Activated naive CD4-positive, alpha-beta T cell treated with anti-CD3 and anti-CD28 coated beads, Interleukin-2, amount 10 ng/mL, durations not matched to agents 7 days and 5 days (primary cell): ENCODE measurements around the gene MYH7B.

Experiments
- CTCF ChIA-PET: fragments of 350-600 bp; sonication (Branson Sonifier 250); formaldehyde crosslinking; loops from one replicate; lab custom pipeline; 2021; ENCODE audit warnings: antibody characterized with exemption; lab: Charles Lee
- DNase-seq: peaks from one replicate; pipeline ENCODE4 v3.0.0-alpha.2; 2020
- H3K27ac Mint-ChIP-seq: one replicate; pipeline ENCODE4 v1.8.0; 2021; ENCODE audit warnings: mild to moderate bottlenecking, moderate library complexity, mixed read lengths
- H3K27me3 Mint-ChIP-seq: one replicate; pipeline ENCODE4 v1.8.0; 2021; ENCODE audit warnings: mild to moderate bottlenecking, mixed read lengths
- H3K36me3 Mint-ChIP-seq: one replicate; pipeline ENCODE4 v1.8.0; 2021; ENCODE audit warnings: mixed read lengths
- H3K4me1 Mint-ChIP-seq: one replicate; pipeline ENCODE4 v1.8.0; 2021; ENCODE audit warnings: mixed read lengths
- H3K4me3 Mint-ChIP-seq: one replicate; pipeline ENCODE4 v1.8.0; 2021; ENCODE audit warnings: mild to moderate bottlenecking, moderate library complexity, mixed read lengths
- H3K9me3 Mint-ChIP-seq: one replicate; pipeline ENCODE4 v1.8.0; 2021; ENCODE audit warnings: mixed read lengths

Gene MYH7B

DNA sequence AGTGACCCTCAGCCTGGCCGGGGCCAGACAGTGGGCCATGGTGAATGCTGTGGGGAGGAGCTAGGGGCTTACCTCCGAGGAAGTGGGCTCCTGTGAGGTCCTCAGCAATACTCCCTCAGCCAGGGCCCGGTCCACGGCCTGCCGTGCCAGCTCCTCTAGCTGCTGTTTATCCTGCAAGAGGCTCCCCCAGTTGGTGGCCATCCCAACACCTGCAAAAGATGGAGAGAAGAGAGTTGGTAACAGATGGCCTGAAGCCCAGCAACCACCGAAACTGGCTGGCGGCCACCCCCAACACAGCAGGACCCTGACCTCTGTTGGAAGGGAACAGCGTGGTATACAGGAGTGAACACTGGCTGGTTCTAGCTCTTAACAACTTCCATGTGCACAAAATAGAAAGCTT, 4.0 kb upstream of the MYH7B start:
- Mint-ChIP-seq H3K27ac (no peak overlapping the region), H3K36me3 (peaks cover 25% of the 10 kb centered on the region), H3K27me3 (peaks cover 4% of the 10 kb centered on the region), H3K4me1 (peaks cover 33% of the 10 kb centered on the region), H3K4me3 (no peak overlapping the region), H3K9me3 (no peaks in the 10 kb centered on the region)
- no peak for DNase-seq
- CTCF ChIA-PET: interaction anchor here (1.3 to 2.6 kb wide), 2 partner anchors 77 to 79 kb away, joined by 3 to 13 read pairs; partner anchors contain the start of gene GGT7

DNA sequence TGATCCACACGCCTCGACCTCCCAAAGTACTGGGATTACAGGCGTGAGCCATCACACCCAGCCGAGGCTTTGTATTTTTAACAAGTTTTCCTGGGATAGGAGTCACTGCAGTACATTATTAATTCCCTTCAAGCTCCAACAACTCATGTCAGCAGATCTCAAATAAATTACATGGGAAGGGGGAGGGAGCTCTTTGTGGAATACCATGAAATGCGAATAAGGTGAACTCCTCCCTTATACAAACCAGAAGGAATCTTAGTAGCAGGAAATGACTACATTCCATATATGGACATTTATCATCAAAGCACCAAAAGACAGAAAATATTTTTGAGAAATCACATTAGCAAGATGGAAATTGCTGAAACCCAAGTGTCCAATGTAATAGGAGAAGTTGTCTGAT, 3.0 kb upstream of the MYH7B start:
- Mint-ChIP-seq H3K36me3 (peaks cover 25% of the 10 kb centered on the region), H3K27me3 (peaks cover 4% of the 10 kb centered on the region), H3K27ac (no peak overlapping the region), H3K9me3 (no peaks in the 10 kb centered on the region), H3K4me1 (peaks cover 33% of the 10 kb centered on the region), H3K4me3 (no peak overlapping the region)
- no peak for DNase-seq
- CTCF ChIA-PET: interaction anchor here (1.3 to 2.6 kb wide), 2 partner anchors 78 to 80 kb away, joined by 3 to 13 read pairs; partner anchors contain the start of gene GGT7

DNA sequence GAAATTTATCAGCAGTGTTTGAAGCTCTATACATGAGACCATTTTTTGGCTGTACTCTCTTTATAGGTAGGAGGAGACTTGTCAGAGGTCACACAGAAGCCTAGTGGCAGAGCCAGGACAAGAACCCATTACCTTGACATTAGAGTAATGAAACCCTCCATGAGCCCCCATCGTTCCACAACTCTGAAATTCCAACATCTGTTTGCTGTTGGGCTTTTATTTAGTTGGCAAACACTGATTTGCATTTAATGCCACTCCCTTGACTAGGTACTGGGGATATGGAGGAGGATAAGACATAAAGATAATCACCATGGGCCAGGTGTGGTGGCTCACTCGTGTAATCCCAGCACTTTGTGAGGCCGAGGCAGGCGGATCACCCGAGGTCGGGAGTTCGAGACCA, 1.7 kb upstream of the MYH7B start:
- no peaks in the 10 kb centered on the region for H3K9me3 Mint-ChIP-seq
- peak overlapping the region; percentile 16 for H3K4me3 Mint-ChIP-seq
- peaks cover 4% of the 10 kb centered on the region for H3K27me3 Mint-ChIP-seq
- DNase-seq: no peak
- CTCF ChIA-PET: interaction anchor here (7.7 kb wide), 1 partner anchor 79 kb away, joined by 134 read pairs; the partner anchor contains the start of genes ACSS2 and GGT7
- H3K36me3 Mint-ChIP-seq: peaks cover 24% of the 10 kb centered on the region
- no peak overlapping the region for H3K27ac Mint-ChIP-seq
- peaks cover 33% of the 10 kb centered on the region for H3K4me1 Mint-ChIP-seq

DNA sequence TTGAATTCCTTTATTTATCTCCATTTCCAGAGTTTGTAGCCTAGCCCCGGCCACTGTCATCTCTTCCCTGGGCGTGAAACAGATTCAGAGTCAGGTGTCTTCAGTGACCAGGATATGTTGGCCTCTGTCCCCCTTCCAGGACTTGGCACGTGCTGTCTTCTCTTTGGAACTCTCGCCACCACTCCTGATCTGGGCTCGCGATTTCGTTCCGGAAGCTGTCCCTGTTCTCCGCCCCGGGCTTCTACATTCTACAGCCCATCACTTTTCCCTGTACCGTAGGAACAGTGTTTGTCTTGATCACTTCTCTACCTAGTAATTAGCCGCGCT, 801 bp upstream of the MYH7B start:
- DNase-seq: no peak
- peak overlapping the region; percentile 94 for H3K4me3 Mint-ChIP-seq
- CTCF ChIA-PET: interaction anchor here (1.5 to 7.7 kb wide), 3 partner anchors 65 to 313 kb away, joined by 3 to 134 read pairs (median 3); partner anchors contain the start of genes ACSS2 and GGT7
- peaks cover 15% of the 10 kb centered on the region for H3K36me3 Mint-ChIP-seq
- H3K27me3 Mint-ChIP-seq: peaks cover 4% of the 10 kb centered on the region
- peaks cover 33% of the 10 kb centered on the region for H3K4me1 Mint-ChIP-seq
- H3K9me3 Mint-ChIP-seq: no peaks in the 10 kb centered on the region
- H3K27ac Mint-ChIP-seq: peak overlapping the region; percentile 90

DNA sequence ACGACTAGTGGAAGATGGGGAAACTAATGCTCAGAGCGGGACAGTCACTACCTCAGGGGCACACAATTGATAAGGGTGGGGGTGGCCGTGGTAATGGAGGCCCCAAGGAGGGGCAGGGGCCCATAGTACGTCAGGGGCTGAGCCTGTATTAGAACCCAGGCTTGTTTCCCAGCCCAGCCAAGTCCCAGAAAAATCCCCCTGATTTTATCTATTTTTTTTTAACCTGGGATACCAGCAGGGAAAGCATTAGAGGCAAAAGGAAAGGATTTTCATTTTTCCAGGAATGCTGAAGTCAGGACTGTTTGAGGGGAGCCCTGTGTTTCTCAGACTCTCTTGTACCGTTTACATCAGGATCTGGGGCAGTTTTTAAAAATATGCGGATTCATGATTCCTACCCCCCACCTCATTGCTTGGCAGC, 382 bp downstream of the MYH7B start:
- H3K9me3 Mint-ChIP-seq: no peaks in the 10 kb centered on the region
- H3K36me3 Mint-ChIP-seq: peaks cover 10% of the 10 kb centered on the region
- H3K4me1 Mint-ChIP-seq: peaks cover 37% of the 10 kb centered on the region
- peaks cover 8% of the 10 kb centered on the region for H3K27me3 Mint-ChIP-seq
- no peak for DNase-seq
- H3K27ac Mint-ChIP-seq: peak overlapping the region; percentile 90
- CTCF ChIA-PET: interaction anchor here (0.6 to 7.7 kb wide), 9 partner anchors 66 to 312 kb away, joined by 3 to 134 read pairs (median 3); partner anchors contain the start of genes ACSS2 and GGT7
- H3K4me3 Mint-ChIP-seq: peak overlapping the region; percentile 94

DNA sequence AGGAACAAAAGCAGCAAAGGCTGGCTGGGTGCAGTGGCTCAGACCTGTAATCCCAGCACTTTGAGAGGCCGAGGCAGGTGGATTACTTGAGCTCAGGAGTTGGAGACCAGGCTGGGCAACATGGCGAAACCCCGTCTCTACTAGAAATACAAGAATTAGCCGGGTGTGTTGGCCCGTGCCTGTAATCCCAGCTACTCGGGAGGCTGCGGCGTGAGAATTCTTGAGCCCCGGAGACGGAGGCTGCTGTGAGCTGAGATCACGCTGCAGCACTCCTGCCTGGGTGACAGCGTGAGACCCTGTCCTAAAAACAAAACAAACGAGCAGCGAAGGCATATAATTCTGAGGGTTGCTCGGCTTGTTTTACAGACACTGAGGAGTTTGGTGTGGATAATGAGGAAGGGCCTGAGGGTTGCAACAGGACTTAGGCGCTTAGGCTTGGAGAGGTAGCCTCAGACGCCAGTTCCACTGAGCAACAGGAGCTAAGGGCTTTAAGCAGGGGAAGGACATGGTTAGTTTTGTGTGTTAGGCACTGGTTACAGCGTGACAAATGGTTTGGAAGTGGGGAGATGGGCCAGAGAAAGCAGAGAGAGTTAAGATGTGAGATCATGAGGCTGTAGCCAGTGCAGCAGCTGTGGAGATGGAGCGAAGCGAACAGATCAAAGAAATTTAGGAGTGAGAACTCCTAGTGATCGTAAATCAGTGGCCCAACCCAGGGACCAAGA, 1.2 kb downstream of the MYH7B start:
- DNase-seq: no peak
- no peaks in the 10 kb centered on the region for H3K9me3 Mint-ChIP-seq
- H3K4me3 Mint-ChIP-seq: no peak overlapping the region
- peaks cover 10% of the 10 kb centered on the region for H3K36me3 Mint-ChIP-seq
- no peak overlapping the region for H3K27ac Mint-ChIP-seq
- peaks cover 8% of the 10 kb centered on the region for H3K27me3 Mint-ChIP-seq
- CTCF ChIA-PET: interaction anchor here (0.6 to 7.7 kb wide), 6 partner anchors 16 to 143 kb away, joined by 3 to 134 read pairs (median 4); partner anchors contain the start of genes ACSS2 and GGT7
- peaks cover 36% of the 10 kb centered on the region for H3K4me1 Mint-ChIP-seq

DNA sequence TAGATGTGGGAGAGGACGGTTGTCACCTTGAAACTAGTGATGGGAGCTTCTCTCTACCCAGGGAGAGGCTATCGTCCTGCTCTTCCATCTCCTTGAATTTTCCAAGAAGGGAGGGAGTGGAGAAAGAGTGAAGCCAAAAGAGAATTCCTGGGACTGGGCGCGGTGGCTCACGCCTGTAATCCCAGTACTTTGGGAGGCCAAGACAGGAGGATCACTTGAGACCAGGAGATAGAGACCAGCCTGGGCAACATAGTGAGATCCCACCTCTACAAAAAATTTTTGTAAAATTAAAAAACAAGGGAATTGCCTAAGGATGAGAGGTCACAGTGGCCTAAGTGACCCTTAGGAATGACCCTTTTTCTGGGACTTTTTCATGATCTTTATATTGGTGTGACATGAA, 8.8 kb downstream of the MYH7B start:
- CTCF ChIA-PET: no interaction called here
- no peaks in the 10 kb centered on the region for H3K9me3 Mint-ChIP-seq
- H3K4me3 Mint-ChIP-seq: no peak overlapping the region
- H3K4me1 Mint-ChIP-seq: peaks cover 4% of the 10 kb centered on the region
- no peaks in the 10 kb centered on the region for H3K36me3 Mint-ChIP-seq
- no peak for DNase-seq
- no peak overlapping the region for H3K27ac Mint-ChIP-seq
- peaks cover 9% of the 10 kb centered on the region for H3K27me3 Mint-ChIP-seq

DNA sequence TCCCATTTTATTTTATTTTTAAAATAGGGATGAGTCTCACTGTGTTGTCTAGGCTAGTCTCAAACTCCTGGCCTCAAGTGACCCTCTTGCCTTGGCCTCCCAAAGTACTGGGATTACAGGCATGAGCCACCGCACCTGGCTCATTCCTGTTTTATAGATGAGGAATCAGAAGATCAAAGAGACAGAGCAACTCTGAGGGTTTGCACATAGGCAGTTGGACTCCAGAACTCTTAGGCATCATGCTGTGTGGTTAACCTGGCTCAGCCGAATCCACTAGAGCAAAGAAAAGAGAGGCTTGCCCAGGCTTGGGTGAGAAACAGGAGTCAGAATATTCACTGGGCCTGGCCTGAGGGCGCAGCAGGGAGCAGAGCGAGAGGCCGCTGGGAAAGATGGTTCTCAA, 9.4 kb downstream of the MYH7B start:
- Mint-ChIP-seq H3K4me1 (peaks cover 4% of the 10 kb centered on the region), H3K27me3 (peaks cover 9% of the 10 kb centered on the region), H3K4me3 (no peak overlapping the region), H3K27ac (no peak overlapping the region), H3K36me3 (no peaks in the 10 kb centered on the region), H3K9me3 (no peaks in the 10 kb centered on the region)
- CTCF ChIA-PET: no interaction called here
- no peak for DNase-seq

DNA sequence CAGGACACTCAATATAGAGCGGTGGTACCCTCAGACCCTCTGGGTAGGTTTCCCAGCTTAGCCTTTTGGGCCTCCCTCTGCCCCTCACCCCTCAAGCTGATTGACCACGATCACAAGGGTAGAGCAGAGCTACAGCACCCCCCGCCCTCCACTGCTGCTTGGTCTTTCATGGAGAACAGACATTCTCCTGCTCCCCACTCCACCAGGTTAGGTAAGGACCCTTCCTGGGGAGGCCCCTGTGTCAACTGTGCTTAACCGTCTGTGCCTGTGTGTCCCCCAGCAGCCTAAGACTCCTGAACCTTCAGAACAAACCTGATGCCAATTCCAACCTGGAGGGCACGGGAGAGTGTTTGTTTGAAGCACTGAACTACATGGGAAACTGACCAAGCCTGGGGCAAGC, 11.8 kb downstream of the MYH7B start:
- H3K27ac Mint-ChIP-seq: no peak overlapping the region
- no peaks in the 10 kb centered on the region for H3K36me3 Mint-ChIP-seq
- H3K27me3 Mint-ChIP-seq: peaks cover 12% of the 10 kb centered on the region
- no peaks in the 10 kb centered on the region for H3K9me3 Mint-ChIP-seq
- H3K4me1 Mint-ChIP-seq: no peaks in the 10 kb centered on the region
- H3K4me3 Mint-ChIP-seq: no peak overlapping the region
- CTCF ChIA-PET: no interaction called here
- no peak for DNase-seq

DNA sequence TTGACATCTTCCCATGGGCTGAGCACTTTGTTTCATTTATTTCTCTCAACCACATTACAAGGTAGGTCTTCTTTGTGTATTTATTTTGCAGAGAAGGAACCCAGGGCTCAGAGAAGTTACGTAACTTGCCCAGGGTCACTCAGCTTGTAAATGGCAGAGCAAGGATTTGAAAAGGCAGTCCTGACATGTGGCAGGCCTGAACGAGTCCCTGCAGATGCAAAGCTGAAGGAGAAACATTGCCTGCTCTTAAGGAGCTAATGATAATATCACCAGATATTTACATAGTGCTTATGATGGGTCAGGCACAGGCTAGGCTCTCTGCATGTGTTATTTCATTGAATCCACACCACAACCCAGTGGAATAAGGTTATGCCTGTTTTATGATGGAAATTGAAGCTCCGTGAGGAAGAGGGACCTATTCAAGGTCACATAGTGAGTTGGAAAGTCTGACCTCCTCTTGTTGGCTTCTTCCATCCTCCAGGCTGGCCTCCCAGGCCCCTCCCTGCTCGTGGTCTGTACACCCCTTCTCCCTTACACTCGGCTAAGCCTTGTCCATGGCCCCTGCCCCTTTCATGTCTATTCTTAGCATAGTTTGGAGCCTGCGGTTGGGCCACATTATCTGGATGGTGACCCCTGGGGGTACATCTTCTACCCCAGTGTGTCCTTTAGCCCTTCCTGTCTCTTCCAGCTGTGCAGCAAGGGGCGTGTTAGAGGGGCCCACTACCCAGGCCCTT, 12.5 kb downstream of the MYH7B start:
- no peaks in the 10 kb centered on the region for H3K36me3 Mint-ChIP-seq
- no peak overlapping the region for H3K27ac Mint-ChIP-seq
- peaks cover 15% of the 10 kb centered on the region for H3K27me3 Mint-ChIP-seq
- DNase-seq: no peak
- no peaks in the 10 kb centered on the region for H3K9me3 Mint-ChIP-seq
- H3K4me1 Mint-ChIP-seq: no peaks in the 10 kb centered on the region
- CTCF ChIA-PET: interaction anchor here (1.3 kb wide), 1 partner anchor 94 kb away, joined by 3 read pairs; no protein-coding TSS in a partner anchor
- H3K4me3 Mint-ChIP-seq: no peak overlapping the region

DNA sequence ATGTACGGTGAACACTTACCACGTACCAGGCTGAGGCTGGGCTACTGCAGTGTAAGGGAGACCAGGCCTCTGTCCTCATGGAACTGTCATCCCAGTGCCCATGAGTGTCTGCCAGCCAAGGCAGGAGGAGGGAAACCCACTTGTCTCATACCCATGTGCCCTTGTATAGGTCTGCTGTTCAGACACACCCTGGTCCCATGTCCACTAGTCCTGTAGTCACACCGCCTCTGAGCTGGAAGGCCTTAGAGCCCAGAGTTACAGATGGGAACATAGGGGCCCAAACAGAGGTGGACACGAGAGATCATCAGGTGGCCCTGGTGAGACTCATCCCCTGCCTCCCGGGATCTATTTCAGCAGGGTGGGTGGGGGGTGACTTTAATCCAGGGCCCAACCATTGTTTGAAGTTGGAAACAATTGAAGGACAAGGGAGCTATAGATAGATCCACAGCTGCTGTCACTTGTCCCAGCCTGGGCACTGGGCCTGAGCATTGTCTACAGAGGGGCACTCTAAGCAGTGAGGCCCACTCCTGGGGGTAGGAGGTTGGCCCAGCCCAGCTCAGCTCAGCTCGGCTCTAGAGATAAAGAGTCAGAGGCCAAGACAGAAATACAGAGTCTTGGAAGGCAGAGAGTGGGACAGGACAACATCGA, 14.6 kb downstream of the MYH7B start:
- Mint-ChIP-seq H3K27me3 (peaks cover 15% of the 10 kb centered on the region), H3K9me3 (no peaks in the 10 kb centered on the region), H3K36me3 (no peaks in the 10 kb centered on the region), H3K4me1 (no peaks in the 10 kb centered on the region), H3K4me3 (no peak overlapping the region), H3K27ac (no peak overlapping the region)
- CTCF ChIA-PET: no interaction called here
- no peak for DNase-seq

DNA sequence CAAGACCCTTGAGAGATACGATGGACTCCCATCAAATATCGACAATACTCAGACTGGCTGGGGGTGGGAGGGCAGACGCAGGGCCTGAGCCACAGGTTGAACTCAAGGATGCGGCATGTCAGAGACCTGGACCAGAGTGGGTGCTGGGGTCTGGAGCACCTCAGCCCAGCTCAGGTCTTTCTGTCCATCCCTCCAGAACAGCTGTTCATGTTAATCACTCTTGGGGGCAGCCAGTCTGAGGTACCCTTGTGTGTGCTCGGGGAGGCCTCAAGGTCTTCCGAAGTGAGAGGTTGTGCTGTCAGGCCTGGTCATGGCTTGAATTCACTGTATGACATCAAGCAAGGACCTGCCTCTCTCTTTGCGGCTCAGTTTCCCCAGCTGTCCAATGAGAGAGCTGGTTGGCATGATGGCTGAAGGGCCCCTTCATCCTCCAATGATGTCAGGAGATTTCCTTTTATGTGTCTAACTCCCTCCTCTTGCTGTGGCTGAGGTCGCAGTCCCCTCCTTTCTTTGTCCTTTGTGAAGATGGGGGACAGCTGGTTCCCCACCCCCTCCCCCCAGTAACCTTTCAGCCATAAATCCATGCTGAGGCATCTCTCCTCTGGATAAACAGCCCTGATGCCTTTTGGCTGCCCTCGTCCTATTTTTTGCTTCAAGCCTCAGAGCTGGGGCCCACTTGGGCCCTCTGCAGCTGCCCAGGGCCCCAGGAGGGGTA, 15.3 kb downstream of the MYH7B start:
- H3K36me3 Mint-ChIP-seq: no peaks in the 10 kb centered on the region
- DNase-seq: no peak
- H3K4me3 Mint-ChIP-seq: no peak overlapping the region
- H3K4me1 Mint-ChIP-seq: no peaks in the 10 kb centered on the region
- no peak overlapping the region for H3K27ac Mint-ChIP-seq
- CTCF ChIA-PET: interaction anchor here (0.7 to 0.8 kb wide), 2 partner anchors 97 to 474 kb away, joined by 3 read pairs; no protein-coding TSS in a partner anchor
- no peaks in the 10 kb centered on the region for H3K9me3 Mint-ChIP-seq
- H3K27me3 Mint-ChIP-seq: peaks cover 17% of the 10 kb centered on the region

DNA sequence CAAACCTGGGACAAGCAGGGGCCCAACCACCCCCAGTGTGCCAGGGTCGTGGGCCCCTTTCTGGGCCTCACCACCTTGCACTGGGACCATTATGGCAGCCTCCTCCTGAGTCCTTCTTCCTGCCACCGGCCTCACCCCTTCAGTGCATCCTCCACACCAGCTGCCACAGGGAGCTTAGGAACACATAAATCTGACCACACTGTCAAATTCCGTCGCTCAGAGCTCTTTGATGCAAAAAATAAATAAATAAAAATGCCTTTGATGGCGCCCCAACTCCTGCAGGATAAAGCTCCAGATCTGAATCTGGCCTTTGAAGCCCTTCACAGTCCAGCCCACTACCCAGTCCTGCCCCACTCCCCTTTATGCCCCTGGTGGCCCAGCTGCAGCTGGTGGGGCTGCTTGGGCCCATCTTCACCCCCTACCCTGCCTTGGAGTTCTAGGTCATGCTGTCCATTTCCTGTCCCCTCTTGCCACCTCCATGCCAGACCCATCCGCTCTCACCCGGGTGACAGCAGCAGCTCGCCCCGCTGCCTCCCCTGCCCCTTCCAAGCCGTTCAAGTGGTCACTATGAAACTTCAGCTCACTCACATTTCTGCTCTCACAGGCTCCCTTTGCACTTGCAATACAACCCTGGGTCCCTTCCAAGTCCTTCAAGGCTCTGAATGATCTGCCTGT, 16.0 kb downstream of the MYH7B start:
- Mint-ChIP-seq H3K36me3 (no peaks in the 10 kb centered on the region), H3K4me3 (no peak overlapping the region), H3K27ac (no peak overlapping the region), H3K9me3 (no peaks in the 10 kb centered on the region), H3K27me3 (peaks cover 24% of the 10 kb centered on the region), H3K4me1 (no peaks in the 10 kb centered on the region)
- CTCF ChIA-PET: interaction anchor here (0.7 to 1.4 kb wide), 3 partner anchors 97 to 473 kb away, joined by 3 to 6 read pairs (median 3); no protein-coding TSS in a partner anchor
- DNase-seq: no peak
